Activated CD4-positive, alpha-beta T cell treated with anti-CD3 and anti-CD28 coated beads for 1 hour (primary cell): ENCODE measurements around the gene UXS1.

ENCODE experiments used
- DNase-seq: peaks from one replicate; pipeline ENCODE4 v3.0.0-alpha.2; 2020

The UXS1 gene

DNA sequence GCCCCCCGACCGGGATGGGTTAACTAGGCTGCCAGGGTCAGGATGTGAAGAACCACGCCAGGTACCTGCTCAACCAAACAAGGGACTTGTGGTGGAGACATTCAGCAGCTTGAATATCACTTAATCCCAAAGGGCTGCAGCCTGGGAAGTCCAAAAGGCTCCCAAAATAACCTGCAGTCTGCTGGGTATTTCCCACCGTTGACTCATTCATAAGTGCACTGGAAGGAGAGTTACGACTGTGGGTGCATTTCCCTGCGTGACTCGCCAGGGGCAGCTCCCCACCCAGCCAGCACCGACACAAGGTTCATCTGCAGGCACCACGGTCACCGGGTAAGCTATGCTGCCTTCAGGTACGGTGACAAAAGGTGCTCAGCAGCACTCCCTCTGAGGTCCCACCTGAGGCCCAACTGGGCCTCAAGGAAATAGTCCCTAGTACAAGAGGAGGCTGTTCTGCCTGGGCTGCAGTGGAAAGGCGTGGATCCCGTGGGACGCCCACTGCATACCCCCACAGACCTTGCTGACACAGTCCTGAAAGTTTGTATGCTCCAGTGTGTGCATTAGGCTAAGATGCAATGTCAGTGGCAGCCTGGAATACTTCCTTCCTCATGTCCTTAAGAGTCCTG lies 86.5 kb downstream of the UXS1 start:
- no peak for DNase-seq

DNA sequence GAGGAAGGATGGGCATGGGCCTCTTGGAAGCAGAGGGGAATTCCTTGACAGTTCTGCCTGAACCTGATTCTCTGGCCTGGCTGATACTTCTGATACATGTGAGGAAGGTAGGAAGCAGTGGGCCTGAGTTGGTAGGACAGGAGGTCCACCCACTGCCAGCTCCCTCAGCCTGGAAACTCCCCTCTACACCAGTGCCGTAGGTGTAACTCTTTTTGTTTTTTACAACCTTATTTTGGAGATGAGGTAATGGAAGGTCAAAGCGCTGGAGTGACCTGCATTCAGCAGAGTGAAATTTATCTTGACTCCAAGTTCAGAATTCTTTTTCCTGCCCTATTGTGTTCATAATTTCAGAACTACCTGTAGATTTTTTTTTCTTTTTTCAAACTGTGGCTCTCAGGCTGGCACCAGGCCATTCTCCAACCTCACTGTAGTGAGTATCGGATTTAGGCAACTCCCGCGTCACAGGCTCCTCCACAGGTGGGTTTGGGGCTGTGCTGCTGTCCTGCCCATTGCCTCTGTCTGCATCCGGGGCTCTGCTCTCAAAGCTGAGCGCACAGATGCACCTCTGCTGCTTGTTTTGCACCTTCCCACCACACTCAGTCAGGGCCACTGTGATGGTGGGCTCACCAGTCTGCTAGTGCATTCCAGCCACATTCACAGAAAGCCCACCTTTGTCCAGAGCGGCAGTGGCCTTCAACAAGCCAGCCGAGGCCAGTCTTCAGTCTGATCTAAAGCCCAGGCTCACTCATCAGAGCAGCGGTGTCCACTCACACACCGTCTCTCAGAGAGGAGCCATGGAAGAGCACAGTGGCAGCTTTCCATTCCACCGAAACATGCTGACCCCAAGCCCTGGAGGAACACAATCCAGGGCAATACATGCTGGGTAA lies 87.2 kb downstream of the UXS1 start:
- DNase-seq: no peak

DNA sequence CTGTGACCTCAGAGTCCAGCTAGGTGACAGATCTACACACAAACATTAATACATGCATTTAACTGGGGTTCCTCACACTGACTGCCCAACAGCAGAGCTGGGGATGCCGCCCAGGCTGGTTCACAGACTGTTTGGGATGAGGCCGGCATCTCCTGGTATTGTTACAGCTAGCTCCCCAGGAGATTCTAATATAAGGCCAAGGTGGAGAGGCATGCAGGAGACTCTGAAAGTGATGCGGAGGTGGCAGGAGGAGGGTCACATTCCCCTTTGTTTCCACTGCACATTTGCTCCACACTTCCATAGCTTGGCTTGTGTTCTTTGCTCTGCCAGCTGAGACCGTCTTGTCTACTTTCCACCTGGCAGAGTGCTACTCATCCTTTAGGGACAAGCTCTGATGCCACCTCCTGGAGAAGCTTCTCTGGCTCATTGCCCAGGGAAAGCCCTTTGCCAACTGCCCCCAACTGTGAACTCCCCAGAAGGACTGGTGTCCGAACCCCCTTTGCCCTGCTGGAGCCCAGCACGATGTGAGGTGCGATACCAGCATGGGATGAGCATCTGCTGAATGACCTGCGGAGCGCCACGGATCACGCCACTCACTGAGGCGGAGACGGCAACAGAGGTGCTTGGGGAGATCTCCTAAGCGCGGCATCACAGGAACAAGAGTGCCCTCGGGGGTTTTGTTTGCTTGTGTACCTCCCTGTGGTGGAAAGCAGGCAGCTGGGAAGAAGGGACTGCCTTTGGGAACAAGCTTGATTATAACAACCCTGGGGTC lies 88.8 kb downstream of the UXS1 start:
- no peak for DNase-seq

DNA sequence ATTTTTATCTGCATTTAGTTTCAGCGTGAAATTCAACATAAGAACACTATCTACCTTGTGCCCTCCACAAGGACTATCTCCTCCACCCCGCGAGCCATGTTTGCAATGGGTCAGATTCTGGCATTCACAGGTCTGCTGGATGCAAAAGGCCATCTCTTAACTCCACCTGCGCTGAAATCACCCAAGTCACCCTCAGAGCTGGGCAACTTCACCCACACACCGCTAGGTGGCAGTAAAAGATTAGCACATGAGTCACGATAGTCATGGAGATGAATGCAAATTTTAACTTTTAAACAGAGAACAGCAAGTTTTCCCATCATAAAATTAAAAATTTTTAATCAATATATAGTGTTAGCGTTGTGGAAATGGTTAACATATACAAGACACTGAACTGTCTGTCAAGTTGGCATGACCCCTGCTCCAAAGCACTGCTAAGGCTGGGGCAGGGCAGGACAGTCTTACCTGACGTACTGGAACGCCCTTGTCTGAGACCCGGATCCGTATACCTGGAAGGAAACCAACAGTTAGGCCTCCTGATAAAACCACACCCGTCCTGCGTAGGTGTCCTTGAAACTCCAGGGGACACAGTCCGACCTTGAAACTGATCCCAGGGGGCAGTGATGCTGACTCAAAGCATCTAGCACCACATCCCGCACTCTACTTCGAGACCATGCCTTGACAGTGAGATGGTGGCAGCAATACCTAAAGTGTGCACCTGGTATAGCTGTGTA lies 89.6 kb downstream of the UXS1 start:
- DNase-seq: peak; percentile 52

DNA sequence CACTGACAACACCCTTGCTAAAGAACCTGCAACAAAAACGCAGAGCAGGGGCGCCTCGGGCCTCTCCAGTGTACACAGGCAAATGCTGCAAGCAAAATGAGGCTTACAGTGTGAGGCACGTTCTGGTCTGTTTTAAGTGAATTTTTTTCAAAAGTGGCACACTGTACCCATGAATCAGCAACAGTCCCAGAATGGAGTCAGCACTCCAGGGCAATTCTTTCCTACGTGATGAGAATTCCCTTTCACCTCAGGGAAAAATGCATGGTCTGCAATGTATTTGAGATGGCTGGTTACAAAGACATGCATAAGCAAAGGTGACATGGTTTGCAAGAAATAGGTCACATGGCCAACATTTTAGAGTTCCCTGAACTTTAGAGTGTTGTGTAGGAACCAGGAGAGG lies 94.4 kb downstream of the UXS1 start:
- DNase-seq: no peak

DNA sequence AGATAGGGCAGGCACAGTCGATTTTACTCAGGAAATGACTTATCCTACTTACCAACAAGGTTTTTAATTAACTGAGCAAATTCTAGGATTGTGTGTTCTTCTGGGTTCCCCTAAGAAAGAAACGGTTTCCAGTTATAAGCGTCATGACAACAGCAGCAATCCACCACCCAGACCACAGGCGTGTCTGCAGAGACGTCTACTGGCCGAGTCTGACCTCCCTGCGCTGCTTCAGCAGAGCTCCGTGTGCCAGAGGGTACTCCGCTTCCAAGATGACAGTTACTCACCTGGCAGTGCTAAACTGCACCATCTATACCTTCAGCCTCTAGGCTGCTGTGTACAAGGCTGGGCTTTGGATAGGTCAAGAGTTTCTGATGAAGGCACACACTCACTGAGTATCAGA lies 95.4 kb downstream of the UXS1 start:
- DNase-seq: no peak

DNA sequence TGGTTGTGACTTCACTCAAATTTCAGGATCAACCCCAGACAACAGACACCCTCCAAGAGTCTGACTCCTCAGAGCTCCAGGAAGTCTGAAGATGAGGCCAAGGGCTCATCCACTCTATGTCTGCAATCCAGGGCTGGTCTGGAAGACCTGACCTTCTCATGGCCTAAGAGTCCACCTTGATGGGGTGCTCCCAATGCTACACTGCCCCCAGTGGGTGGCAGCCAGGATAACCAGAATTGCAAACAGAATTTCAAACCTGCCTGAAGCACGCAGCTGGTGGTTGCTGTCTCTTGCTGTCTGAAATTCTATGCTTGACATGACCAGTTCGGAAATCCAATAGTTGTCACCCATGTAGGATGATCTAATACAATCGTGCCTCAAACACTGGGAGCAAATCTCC lies 96.0 kb downstream of the UXS1 start:
- DNase-seq: no peak

DNA sequence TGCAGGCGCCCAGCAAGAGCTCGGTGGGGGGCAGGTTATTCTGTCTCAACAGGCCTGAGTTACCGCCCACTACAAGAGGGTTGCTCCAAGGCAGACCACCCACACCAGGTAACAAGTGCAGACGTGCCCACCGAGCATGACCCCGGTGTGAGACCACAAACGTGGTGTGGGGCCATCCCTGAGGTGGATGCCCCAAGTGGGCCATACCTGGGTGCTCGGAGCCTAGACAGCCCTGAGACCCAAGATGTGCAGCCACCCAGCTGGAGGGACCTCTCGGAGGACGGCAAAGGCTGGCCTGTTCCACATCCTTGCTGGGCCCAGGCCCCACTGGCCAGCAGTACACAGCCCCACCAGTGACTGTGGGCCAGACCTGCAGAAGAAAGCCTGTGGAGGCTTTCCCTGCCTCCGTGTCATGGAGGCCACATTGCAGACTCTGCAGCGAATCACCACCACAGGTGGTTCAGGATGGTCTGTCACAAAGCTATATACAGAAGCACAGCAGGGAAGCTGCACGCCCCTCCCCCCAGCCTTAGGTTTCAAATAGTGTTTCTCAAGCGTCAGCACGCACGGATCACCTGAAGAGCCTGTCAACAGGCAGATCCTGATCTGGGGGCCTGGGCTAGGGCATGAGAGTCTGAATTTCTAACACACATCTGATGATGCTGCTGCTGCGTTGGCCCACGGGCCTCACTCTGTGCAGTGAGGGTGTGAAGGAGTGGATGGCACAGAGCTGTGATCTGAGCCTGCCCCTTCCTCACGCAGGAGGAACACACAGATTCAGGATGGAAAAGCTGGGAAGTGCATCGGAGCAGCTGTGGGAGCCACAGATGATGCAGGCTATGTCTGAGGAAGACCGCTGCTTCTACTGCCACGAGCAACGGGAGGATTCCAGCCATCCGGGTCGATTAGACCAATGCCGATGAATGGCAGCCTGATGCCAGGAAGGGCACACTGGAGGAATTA lies 96.8 kb downstream of the UXS1 start:
- no peak for DNase-seq

DNA sequence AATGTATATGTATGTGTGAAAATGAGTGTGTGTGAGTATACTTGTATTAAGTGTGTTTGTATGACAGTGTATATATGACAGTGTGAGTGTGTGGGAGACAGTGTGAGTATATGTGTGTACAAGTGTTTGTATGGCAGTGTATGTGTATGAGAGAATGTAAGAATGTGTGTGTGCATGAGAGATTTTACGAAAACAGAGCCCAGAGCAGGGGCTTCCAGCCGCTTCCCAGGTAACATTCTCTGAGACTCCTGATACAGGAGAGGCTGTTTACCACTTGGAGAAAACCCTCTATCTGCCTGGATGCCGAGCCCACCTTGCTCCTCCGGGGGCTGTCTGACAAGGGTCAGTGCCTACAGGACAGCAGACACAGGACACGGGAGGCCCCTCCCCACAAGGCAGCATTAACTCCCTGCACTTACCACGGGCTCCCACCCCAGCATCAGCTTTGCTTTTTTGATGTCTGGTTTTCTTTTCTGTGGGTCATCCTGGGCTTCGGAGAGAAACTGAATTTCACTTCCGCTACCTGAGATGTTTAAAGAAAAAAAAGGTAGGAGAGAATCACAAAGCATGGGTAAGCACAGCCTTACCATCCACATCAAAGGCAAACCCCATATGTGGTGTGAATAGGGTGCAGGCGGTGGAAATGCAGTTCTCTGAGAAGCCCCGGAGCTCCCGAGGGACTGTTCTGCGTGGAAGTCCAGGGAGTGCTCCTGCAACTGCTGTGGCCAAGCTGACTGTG lies 97.6 kb downstream of the UXS1 start:
- no peak for DNase-seq

DNA sequence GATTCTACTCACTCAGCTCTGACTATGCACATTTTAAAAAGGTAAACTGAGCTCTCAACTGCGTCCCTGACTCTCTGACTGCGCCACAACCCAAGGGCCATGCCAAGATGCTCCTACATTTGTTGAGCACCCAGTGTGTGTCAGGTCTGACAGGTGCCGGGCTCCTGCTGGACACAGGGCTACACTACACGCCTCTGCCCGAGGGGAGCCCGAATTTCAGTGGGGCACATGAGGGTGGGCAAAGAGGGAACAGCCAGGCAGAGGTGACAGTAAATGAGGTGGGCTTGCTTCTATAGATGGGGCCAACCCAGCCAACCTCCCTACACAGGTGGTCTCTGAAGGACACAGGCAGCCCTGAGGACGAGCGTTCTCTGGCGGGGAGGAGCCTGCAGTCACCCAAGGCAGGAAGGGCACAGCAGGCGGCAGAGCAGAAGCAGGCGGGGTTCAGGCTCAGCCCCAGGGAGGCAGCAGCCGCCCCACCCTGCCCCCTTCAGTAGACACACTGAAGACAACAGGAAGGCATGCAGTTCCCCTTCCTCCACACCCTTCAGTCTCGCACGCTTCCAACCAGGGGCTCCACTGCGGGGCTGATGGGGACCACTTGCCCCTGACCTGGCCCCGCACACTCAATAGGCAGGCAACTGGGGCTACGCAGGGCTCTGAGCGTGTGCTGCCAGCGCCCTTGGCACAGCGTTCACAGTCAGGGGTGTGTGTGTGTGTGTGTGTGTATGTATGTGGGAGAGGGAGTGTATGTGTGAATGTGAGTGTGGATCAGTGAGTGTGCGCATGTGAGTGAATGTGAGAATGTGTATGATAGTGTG lies 98.4 kb downstream of the UXS1 start:
- peak; percentile 72 for DNase-seq

DNA sequence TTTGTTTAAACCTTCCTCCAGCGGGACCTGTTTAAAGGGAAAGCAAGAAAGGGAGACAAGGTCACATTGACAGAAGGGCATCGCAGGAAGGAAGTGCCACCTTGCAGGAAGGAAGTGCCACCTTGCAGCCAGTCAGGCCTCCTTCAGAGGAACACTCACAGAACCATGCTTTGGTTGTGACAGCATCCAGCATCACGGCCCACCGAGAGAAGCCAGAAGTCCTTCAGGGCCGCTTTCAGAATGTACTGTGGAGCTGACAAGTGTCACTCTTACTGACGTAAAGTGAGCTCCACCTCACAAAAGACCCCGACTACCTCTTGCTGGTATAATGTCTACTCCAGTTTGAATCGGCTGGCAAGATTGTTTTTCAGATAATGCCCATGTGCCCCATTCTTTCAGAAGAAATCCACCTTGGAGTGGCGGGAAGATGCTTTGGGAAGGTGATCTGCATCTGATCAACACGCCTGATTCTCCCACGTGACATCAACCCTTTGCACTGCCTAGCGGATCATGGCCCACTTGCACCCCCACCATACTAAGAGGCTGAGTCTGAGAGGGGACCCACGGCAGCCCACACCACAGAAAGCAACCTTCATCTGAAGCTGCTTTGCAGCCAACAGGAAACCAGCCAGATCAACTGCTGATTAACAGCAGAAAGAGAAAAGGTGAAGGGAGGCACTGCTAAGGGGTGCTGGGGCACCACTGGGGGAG lies 99.8 kb downstream of the UXS1 start:
- DNase-seq: peak; percentile 51

DNA sequence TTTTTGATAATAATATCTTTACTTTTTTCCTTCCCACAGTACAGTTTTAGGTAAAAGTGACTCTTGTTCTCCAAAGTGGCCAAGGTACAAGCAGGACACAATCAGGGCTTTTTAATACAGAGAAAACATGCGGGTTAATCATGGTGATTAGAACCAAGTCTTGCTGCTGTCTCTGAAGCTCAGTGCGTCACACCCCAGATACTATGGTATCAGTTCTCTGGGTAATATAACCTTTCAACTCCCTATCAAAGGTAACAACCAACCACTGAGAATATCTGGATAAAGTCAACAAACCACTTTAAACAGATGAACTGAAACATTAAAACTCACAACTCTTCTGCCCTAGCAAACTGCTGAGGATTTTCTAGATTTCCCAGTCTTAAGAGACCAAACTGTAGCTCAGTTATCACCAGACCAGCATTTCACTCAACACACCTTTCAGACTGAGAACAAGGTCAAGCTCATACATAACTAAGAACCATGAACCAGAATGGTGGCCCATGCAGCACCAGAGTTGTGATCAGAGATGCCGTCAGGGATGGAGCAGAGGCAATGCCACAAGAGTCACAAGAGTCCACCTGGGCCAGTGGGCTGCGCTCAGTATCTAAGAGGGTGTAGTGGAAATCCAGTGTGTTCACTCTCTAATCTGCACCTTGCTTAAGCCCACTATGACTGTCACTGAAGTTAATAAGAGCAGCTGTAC lies 103.0 kb downstream of the UXS1 start:
- no peak for DNase-seq

DNA sequence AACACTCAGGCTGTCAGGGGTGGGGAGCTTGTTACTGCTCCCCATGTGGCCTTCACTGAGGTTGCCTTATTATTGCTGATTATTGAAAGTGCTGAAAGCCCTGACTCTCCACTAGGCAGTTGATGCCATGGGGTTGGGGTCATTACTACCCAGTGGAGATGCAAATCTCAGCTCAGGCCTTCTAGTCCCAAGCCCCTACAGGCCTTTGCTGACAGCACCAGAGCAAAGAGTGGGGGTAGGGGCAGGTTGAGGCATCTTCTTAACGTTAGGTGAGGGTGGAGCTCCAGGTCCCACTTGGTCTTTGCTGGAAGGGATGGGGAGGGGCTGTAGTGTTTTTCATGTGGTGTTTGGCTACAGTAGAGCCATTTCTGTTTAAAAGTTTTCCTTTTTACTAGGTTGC lies 104.5 kb downstream of the UXS1 start:
- DNase-seq: no peak

DNA sequence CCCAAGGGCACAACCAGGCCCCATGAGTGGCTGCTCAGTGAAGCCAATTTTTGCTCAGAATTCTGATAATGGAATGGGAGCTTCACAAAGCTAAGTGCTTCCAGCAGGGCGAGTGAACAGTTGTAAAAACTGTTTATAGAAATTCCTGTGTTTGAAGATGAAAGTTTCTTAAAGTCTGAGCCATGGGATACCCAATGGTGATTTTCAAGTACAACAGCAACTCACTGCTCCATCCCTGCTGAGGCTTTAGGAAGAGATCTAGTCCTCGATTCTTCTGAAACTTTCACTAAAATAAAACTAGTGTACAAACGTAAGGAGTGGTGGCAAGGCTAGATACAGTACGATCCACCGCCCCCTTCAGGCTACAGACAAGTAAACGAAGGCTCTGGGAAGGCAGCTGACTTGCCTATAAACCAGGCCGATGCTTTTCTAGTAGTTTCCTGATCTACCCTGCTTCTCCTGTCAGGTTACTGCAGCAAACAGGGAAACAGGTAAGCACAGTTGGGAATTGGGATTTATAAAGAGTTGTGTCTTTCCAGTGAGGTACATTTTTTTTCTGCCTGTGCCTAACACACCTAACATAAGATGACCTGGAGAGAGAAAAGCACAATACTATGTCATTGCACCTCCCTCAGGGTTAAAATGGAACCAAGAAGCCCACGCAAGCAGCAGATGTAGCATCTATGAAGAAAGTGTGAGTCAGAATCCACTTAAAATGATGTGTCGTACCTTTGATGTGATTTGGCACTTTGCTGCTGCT lies 108.7 kb downstream of the UXS1 start:
- no peak for DNase-seq

DNA sequence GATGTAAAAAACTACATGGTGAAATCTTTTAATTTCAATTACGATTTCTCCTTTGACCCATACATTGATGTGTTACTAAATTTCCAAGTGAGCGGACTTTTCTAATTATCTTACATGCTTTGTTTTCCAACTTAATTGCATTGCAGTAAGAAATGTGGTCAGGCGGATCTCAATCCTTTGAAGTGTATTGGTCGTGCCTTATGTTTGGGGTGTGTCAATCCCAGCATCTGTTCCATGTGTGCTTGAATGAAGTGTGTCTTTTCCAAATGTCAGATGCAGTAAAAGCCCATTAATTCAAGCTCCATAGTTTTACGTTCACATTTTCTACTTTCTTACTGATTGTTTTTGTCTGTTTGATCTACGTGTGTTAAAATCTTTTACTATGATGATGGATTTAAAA lies 113.1 kb downstream of the UXS1 start:
- no peak for DNase-seq

DNA sequence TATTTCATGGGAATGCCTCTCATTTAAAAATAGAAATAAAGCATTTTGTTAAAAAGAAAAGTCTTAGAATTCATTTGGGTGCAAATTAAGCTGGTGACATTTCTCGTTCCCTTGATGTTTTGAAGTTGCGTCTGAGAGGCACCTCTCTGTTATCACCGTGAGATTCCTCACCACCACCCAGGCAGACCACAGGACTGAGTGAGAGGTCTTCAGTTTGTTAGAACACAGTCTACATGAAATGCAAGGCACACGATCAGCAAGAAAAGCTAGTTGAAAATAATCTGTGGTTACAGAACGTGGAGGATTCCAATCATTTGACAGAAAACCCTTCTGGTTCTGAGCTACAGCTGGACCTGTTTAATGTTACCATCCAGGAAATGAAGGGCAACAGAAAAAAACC lies 116.0 kb downstream of the UXS1 start:
- DNase-seq: no peak

DNA sequence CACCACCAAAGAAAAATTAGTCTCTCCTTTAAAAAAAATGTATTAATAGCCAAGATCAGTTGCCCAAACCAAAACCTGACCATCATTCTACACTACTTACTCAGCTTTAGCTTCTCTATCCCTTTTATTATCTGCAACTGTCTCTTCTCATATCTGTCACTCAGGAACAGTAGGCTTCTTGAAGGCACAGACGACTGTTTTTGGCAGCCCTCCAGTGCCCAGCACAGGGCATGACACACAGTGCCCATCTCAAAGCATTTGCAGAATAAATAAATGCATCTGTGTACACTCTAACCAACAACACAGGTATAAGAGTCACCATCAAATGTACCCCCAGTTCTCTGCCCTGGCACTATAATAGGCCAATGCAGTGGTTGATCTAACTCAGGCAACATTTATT lies 117.2 kb downstream of the UXS1 start:
- DNase-seq: no peak

DNA sequence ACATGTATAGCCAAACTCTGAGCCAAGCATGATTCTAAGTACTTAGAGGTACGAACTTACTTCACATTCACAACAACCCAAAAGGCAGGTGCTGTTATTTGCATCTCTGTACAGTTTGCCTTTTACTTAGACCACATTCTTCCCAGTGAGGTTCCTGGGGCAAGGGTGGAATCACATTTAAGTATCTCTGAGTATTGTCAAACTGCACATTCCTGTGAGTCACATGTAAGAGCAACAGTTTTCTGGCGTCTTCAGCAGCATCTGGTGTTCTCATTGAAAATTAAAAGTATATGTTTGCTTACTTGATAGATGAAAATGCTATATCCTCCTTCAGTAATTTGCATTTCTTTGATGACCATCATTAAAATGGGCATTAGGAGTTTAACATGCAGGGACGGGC lies 119.1 kb downstream of the UXS1 start:
- no peak for DNase-seq
